DND-41 (cell line): ENCODE results near the gene GTF2H2.
"Not testable (repeated sequence)": the region's sequence is repeated elsewhere in the genome, so short reads cannot be mapped to it uniquely, and the experiment has no call there.

Experiments
- EZH2 ChIP-seq: IDR thresholded peaks from 3 replicates; pipeline ENCODE4 v1.6.1; 2012; ENCODE audit warnings: borderline replicate concordance, low read depth, mild to moderate bottlenecking, moderate library complexity, low read length, inconsistent platforms; ENCODE audit not compliant: severe bottlenecking
- TF ChIP-seq, protein P1 (sequence below): IDR thresholded peaks from 2 replicates; pipeline ENCODE4 v1.5.1; 2012; ENCODE audit warnings: borderline replicate concordance, low read length, moderate library complexity, mild to moderate bottlenecking; ENCODE audit not compliant: poor library complexity, severe bottlenecking; ENCODE audit errors: extremely low read depth

DNA sequence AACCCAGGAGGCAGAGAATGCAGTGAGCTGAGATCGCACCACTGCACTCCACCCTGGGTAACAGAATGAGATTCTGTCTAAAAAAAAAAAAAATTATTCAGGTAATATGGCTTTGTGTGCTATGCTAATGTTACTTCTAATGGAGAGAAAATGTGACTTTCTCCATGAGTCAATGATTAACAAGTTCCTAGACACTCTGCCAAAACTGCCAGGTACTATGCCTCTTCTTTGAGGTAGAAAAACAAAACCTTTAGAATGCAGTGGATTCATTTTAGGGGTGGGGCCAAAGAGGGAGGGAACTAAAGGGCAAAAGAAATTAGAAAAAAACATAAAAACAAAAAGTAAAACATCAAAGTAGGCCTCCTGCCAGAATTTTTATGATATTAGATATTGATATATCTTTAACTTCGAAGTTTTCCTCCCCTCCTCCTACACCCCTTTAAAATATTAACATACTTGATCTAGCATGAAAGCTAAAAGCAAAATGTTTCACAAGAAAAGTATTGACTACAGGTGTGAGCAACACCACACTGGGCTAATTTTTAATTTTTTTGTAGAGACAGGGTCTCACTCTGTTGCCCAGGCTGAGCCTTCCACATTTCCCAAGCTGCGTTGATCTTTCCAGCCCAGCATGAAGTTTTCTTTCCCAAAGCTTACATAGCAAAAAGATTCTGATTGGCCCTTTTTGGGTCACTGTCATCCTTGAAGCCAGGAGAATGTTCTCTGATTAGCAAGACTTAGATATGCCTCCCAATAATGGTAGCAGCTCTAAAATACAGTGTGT is 17.0 kb upstream of the GTF2H2 start:
- TF ChIP-seq, protein P1, sequence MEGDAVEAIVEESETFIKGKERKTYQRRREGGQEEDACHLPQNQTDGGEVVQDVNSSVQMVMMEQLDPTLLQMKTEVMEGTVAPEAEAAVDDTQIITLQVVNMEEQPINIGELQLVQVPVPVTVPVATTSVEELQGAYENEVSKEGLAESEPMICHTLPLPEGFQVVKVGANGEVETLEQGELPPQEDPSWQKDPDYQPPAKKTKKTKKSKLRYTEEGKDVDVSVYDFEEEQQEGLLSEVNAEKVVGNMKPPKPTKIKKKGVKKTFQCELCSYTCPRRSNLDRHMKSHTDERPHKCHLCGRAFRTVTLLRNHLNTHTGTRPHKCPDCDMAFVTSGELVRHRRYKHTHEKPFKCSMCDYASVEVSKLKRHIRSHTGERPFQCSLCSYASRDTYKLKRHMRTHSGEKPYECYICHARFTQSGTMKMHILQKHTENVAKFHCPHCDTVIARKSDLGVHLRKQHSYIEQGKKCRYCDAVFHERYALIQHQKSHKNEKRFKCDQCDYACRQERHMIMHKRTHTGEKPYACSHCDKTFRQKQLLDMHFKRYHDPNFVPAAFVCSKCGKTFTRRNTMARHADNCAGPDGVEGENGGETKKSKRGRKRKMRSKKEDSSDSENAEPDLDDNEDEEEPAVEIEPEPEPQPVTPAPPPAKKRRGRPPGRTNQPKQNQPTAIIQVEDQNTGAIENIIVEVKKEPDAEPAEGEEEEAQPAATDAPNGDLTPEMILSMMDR: not testable (repeated sequence)
- not testable (repeated sequence) for TF ChIP-seq EZH2
